ENCODE data around the gene HSD17B14.

Gene HSD17B14

DNA sequence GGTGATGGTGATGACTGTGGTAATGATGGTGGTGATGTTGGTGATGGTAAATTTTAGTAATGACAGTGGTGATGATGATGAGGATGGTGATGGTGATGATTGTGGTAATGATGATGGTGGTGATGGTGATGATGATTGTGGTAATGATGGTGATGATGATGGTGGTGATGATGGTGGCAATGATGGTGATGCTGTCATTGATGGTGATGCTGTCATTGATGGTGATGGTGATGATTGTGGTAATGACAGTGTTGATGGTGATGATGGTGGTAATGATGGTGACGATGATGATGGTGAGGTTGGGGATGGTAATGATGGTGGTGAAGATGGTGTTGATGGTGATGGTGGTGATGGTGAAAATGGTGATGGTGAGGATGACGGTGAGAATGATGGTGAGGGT, 13.8 kb downstream of the HSD17B14 start:
- DNase-seq, result no peak

- no peak for DNase-seq
These were observed 14.7 kb downstream of the HSD17B14 start for GRCh38 chr19:48821633-48822032.

DNA sequence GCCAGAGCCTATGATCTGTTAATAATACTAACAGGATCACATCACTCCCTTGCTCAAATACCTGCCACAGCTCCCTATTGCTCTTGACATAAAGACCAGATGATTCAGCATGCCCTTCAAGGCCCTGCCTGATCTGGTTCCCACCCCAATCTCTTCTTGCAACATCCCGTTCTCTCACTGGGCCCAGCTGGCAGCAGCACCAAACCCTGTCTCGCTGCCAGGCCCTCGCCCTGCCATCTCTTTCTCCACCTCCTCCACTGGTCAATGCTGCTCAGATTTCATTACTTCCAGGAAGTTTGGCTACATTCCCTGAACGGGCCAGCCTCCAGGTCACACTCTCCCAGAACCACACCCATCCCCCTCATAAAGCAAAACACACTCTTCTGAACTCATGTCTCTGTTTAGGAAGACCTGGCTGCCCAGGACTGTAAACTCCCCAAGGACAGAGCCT, 16.9 kb downstream of the HSD17B14 start:
- no peak for DNase-seq

GRCh38 chr19:48818234-48818820, 18.0 kb downstream of the HSD17B14 start:
- no peak for DNase-seq

- DNase-seq, result no peak
These were observed 18.6 kb downstream of the HSD17B14 start for GRCh38 chr19:48817585-48818124.

DNA sequence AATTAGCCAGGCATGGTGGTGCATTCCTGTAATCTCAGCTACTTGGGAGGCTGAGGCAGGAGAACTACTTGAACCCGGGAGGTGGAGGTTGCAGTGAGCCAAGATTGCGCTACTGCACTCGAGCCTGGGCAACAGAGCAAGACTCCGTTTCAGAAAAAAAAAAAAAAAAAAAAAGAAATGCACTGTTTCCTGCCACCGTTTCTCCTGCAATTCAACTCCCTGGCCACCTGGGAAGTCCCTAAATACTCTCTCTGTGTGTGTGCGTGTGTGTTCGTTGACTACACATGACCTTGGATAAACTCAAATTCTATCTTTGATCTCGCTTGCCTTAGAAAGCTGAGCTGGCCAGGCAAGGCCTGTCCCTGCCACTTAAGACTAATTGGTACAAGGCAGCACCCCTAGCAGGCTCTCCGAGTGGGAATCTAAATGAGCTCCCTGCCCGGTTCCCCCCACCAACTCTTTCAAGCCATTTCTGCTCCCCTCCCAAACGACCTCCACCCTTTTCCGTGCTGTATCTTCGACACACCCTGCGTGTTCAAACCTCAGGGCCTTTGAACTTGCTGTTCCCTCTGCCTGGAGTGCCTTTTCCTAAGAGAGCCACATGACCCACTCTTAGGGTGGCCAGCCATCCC, 20.3 kb downstream of the HSD17B14 start:
- no peak for DNase-seq

DNA sequence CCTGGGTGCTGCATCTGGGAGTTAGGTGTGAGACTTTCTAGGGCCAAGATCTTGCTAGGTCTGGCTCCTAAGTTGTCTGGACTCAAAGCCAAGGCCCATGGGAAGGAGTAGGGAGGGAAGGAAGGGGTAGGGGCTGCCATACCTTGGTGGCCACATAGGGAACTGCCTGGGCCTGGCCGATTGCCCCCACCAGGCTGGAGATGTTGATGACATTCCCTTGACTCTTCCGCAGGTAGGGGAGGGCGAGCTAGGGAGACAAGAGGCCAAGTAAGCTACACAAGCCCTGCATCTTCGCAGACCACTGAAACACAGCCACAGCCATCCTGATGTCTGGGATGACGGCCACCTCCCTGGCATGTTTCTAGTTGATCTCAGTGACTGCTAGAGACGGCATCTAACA, 21.4 kb downstream of the HSD17B14 start:
- no peak for DNase-seq

DNA sequence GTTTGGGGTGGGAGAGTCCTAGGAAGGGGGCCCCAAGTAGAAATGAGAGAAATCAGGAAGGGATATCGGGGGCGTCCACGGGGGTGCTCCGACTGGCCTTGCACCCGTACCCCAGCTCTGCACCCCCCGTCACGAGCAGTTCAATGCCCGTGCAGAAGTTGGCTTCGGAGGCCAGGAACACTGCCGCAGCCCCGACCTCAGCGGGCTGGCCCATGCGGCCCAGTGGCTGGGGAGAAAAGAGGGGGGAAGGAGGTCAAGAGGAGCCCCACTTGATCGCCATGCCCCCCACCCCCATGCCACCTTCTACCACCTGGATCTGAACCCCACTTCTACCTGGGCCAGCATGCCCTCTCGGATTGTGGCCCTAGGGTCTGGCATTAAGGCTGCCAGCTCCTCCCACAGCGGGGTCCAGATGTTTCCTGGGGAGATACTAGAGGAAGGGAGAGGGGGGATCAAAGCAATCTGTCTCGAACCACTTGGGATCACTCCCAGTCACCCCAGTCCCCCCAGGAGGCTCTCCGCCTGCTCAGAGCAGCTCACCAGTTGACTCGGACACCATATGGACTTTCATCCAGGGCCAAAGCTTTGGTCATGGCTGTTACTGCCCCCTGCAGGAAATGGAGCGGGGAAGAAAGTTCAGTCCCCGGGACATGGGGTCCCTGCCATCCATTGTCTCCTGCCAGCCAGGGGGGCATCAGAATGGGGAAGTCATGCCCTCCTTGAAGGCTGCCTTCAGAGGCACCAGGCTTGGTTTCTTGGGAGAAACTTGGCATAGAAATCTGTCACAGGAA, 23.0 kb downstream of the HSD17B14 start:
- no peak for DNase-seq

DNA sequence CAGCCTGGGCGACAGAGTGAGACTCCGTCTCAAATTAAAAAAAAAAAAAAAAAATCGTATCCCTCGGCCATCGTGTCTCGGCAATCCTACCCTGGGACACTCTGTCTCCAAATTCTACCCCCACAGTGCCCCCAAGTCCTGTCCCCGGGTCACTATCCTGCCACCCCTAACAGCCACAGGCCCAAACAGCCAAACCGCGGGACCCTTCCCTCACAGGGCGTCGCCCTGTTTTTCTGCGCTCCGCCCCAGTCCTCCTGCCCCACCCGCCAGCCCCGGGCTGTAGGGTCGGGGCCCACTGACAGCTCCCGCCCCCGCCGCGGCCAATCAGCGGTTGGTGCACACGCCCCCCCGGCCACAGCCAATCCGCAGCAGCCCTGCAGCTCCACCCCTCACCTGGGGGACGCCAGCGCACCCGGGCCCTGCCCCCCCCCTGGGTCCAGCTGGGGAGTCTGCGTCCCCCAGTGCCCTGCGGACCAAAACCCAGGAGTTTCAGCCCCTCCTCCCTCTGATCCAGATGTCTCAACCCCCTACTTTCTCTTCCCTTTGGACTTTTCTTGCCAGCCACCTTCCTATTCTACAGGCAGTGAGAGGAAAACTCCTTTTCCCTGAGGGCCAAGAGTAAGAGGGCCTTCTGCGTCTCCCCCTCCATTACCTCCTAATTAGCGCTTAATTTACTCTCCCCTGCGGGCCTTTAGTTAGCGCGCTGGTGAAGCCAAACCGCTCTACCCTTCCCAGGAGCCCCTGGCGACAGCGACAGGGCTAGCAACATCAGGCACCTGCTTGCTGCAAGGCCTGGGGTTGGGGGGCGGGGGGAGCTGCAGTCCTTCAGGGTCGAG, 24.0 kb downstream of the HSD17B14 start:
- peak; percentile 87 for DNase-seq

DNA sequence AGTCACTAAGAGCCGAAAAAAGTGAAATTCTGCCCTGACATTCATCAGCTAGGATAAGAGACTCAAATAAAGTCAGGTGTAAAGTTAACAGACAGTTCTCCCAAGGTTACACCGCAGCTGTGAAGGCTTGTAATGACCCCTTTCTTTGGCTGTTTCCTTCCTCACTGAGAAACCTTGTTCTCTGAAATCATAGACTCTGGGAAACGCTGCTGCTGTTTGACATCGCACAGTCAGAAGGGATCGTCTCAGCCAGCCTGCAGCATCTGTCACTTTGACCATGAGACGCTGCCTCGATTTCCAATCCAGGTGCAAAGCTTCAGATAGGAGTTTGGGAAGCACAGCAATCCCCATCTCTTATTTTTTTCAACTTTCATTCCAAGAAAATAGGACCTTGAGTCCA, 26.1 kb downstream of the HSD17B14 start:
- DNase-seq, result no peak

- DNase-seq, result no peak
These were observed 28.5 kb downstream of the HSD17B14 start for GRCh38 chr19:48807590-48808308.

DNA sequence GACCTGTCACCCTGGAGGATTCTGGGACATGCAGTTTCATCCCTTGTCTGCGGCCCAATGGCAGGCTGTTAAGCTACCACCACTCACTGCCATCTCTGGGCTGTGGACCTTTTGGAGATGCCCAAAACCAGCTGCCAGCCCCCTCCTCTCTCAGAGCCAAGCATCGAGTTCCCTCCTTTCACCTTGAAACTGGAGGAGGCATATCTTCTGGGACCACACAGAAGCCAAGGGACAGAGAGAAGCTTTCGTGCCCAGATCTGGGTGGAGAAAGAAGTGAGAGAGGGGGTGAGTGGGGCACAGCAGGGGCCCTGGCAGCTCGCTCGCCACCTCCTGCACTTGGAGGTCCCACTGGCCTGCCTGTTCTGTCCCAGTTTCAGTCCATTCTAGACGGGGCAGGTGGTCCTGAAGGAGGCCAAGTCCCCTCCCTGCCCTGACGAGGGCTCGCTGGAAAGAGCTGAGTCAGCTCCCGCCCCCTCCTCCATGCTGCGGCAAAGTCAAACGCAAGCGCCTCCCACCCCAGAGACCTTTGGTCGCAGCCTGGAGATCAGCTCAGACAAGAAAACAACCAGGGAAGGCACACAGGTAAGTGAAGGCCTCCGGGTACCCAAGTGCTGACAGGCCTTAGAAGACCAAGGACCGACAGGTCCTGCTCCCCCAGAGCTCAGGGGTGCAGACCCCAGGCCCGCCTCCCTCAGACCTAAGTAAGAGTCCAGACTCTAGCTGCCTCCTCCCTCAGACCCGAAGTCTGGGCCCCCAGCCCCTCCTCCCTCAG, 29.3 kb downstream of the HSD17B14 start:
- DNase-seq, result no peak

GRCh38 chr19:48806518-48806817, 29.8 kb downstream of the HSD17B14 start:
- DNase-seq, result peak; percentile 73

DNA sequence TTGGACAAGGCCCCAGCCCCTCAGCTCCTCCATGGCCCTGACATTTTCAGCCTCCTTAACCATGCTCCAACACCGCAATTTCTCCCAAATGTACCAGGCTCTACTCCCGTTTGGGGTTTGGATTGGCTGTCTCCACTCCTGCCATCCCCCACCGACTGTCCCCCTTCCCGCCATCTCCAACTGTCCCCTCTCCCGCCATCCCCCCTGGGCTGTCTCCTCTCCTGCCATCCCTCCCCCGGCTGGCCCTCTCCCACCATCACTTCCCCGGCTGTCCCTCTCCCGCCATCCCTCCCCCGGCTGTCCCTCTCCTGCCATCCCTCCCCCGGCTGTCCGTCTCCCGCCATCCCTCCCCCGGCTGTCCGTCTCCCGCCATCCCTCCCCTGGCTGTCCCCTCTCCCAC, 30.8 kb downstream of the HSD17B14 start:
- no peak for DNase-seq

- no peak for DNase-seq
These were observed 31.8 kb downstream of the HSD17B14 start for GRCh38 chr19:48804496-48804895.

DNA sequence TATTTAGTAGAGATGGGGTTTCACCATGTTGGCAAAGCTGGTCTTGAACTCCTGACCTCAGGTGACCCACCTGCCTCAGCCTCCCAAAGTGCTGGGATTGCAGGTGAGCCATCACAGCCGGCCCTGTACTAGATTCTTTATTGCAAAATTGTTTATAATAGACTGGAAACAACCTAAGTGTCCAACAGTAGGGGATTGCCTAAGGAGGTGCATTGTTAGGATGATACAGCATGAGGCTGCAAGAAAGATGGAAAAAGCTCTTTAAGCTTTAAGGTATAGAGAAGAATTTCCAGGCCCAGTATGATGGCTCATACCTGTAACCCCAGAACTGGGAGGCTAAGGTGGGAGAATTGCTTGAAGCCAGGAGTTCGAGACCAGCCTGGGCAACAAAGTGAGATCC, 33.7 kb downstream of the HSD17B14 start:
- no peak for DNase-seq

GRCh38 chr19:48799358-48800300, 36.7 kb downstream of the HSD17B14 start:
- no peak for DNase-seq

- no peak for DNase-seq
These were observed 37.4 kb downstream of the HSD17B14 start for GRCh38 chr19:48798937-48799336.

DNA sequence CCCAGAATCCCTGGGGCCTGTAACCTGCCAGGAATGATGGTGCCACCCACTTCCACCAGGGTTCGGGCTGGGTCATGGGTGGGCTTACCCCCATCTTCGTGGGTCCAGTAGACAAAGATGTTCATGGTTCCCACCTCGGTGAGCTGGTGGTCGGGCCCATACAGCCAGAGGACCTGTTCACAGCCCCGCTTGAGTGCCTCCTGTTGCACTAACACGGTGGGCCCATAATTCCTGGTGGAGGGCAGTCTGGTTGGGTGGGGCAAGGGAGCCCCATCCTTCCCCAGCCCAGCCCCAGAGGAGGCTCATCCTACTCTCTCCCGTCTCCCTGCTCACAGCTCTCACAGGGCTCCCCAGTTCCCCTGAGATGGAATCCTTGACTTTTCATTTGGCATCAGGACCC, 39.2 kb downstream of the HSD17B14 start:
- no peak for DNase-seq

DNA sequence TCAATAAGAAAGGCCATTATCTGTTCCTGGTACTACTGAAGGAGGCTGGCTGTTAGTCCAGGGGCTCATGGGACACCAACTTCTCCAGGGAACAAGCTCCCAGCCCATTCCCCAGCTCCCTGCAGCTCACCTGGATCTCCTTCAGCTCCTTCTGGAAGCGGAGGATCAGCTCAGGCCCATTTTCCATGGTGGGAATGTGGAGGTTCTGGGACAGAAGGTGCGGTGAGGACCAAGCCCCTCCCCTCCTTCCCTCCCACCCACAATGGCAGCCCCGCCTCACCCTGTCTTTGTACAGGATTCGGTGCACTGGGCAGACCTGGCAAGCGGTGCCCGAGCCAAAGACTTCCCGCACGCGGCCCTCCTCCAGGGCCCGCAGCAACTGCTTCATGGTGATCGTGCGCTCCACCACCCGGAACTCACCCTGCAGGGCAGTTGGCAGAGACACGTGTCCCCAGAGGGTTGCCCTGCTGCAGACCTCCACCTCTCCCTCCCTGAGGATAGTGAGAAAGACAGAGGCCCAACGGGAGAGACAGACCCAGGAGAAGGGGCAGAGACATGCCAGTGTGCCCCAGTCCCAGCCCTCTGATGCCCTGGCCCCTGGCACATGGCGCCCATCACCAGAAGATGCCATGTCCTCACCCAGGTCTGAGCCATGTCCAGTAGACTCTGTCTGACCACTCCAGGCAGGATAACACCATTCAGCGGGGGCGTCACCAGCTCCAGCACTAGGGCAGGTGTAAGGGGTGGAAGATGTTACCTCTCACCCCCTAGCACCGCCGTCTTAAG, 39.8 kb downstream of the HSD17B14 start:
- DNase-seq, result no peak

Measured in activated effector memory CD4-positive, alpha-beta T cell treated with anti-CD3 and anti-CD28 coated beads, Interleukin-2, amount 50 U/mL, for 16 hours (primary cell).